Smooth muscle cell (in vitro differentiated cells): Measurements from ENCODE around the gene ATF6. TPM values are rescaled to one million over a fixed set of nuclear protein-coding genes. Genes with fewer than 3 reads are reported as not detected.

Experiments
- DNase-seq: peaks from one replicate; lab custom pipeline; 2025; ENCODE audit not compliant: unreplicated experiment; lab: John Stamatoyannopoulos, UW
- H2AFZ ChIP-seq: fragments of 200-600 bp; sonication (generic); 2 replicates; pipeline ENCODE4 v1.6.0; 2016; ENCODE audit warnings: antibody characterized with exemption, low read depth, mild to moderate bottlenecking
- H3F3A ChIP-seq: fragments of 200-600 bp; sonication (generic); 2 replicates; pipeline ENCODE4 v1.6.0; 2017; ENCODE audit warnings: antibody characterized with exemption, low read depth
- H3K27ac ChIP-seq: fragments of 200-600 bp; sonication (generic); 2 replicates; pipeline ENCODE4 v1.5.1; 2016; ENCODE audit warnings: low read depth, mild to moderate bottlenecking
- H3K27me3 ChIP-seq: fragments of 200-600 bp; sonication (generic); 2 replicates; pipeline ENCODE4 v1.6.1; 2016; ENCODE audit warnings: low read depth, mild to moderate bottlenecking
- H3K36me3 ChIP-seq: fragments of 200-600 bp; sonication (generic); 2 replicates; pipeline ENCODE4 v1.5.1; 2016; ENCODE audit warnings: low read depth
- H3K4me1 ChIP-seq: fragments of 200-600 bp; sonication (generic); 2 replicates; pipeline ENCODE4 v1.5.1; 2016; ENCODE audit warnings: low read depth
- H3K4me2 ChIP-seq: fragments of 200-600 bp; sonication (generic); 2 replicates; pipeline ENCODE4 v1.6.0; 2016; ENCODE audit warnings: mild to moderate bottlenecking
- H3K4me3 ChIP-seq: fragments of 200-600 bp; sonication (generic); 2 replicates; pipeline ENCODE4 v1.5.1; 2016; ENCODE audit warnings: mild to moderate bottlenecking
- H3K79me2 ChIP-seq: fragments of 200-600 bp; sonication (generic); 2 replicates; pipeline ENCODE4 v1.6.0; 2016; ENCODE audit warnings: low read depth, mild to moderate bottlenecking
- H3K9ac ChIP-seq: fragments of 200-600 bp; sonication (generic); 2 replicates; pipeline ENCODE4 v1.6.0; 2016; ENCODE audit warnings: low read depth
- H3K9me3 ChIP-seq: fragments of 200-600 bp; sonication (generic); replicated peaks from 2 replicates; pipeline ENCODE4 v1.5.1; 2016; ENCODE audit warnings: low read depth
- H4K20me1 ChIP-seq: fragments of 200-600 bp; sonication (generic); 2 replicates; pipeline ENCODE4 v1.6.0; 2016; ENCODE audit warnings: low read depth
- WGBS: methylation state at CpG from one replicate; pipeline ENCODE4 v1.1.7; 2016; ENCODE audit warnings: low lambda C conversion rate; 5-methylcytosine and 5-hydroxymethylcytosine counted together
- polyA plus RNA-seq: library from polyadenylated mRNA; unstranded; fragments of >200 nt; fragmentation: Nextera tagmentation; extraction: Ambion mirVana; gene quantifications from 2 replicates; pipeline ENCODE4 v1.2.1, GENCODE V29; 2016
- total RNA-seq: library from RNA; depleted of rRNA; stranded (reverse); fragments of >200 nt; gene quantifications from 2 replicates; pipeline ENCODE4 v1.2.3, GENCODE V29; 2014
- TF ChIP-seq, protein P1 (sequence below): fragments of 200-600 bp; sonication (generic); IDR thresholded peaks from 2 replicates; pipeline ENCODE4 v1.5.1; 2017; ENCODE audit warnings: borderline replicate concordance, mild to moderate bottlenecking, antibody characterized with exemption; ENCODE audit not compliant: insufficient read depth, poor library complexity, severe bottlenecking

ATF6 gene
- total and polyA plus RNA-seq, 2 experiments from 2014 or later: 7.8 to 22.9 TPM

DNA sequence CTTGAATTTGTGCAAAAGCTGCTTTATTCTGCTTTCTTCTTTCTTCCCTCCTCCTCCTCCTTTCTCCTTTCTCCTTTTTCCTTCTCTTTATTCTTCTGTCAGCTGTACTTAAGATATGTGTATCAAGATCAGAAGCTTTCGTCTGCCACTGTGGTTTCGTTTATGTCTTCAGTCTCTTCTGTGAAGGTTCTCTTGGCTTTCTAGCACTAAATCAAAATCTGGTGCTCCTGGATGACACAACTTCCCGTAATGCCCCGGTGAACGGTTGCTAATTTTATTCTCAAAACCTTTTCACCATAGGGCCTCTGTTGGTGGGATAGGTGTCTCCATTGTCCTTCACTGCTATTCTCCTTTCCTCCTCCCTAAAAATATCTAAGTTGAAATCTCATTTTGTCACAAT, 5.0 kb downstream of the ATF6 start:
- Histone ChIP-seq H4K20me1 (peaks cover 40% of the 10 kb centered on the region), H3F3A (no peaks in the 10 kb centered on the region), H3K9me3 (no peaks in the 10 kb centered on the region), H2AFZ (no peak overlapping the region), H3K27ac (no peak overlapping the region), H3K36me3 (no peaks in the 10 kb centered on the region), H3K27me3 (no peaks in the 10 kb centered on the region), H3K4me1 (peaks cover 9% of the 10 kb centered on the region), H3K9ac (no peak overlapping the region), H3K79me2 (peaks cover 59% of the 10 kb centered on the region), H3K4me3 (no peak overlapping the region), H3K4me2 (no peak overlapping the region)
- TF ChIP-seq, protein P1, sequence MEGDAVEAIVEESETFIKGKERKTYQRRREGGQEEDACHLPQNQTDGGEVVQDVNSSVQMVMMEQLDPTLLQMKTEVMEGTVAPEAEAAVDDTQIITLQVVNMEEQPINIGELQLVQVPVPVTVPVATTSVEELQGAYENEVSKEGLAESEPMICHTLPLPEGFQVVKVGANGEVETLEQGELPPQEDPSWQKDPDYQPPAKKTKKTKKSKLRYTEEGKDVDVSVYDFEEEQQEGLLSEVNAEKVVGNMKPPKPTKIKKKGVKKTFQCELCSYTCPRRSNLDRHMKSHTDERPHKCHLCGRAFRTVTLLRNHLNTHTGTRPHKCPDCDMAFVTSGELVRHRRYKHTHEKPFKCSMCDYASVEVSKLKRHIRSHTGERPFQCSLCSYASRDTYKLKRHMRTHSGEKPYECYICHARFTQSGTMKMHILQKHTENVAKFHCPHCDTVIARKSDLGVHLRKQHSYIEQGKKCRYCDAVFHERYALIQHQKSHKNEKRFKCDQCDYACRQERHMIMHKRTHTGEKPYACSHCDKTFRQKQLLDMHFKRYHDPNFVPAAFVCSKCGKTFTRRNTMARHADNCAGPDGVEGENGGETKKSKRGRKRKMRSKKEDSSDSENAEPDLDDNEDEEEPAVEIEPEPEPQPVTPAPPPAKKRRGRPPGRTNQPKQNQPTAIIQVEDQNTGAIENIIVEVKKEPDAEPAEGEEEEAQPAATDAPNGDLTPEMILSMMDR: no peak
- DNase-seq: no peak
- WGBS: 98% methylated on average over 5 of the region's 5 CpGs

DNA sequence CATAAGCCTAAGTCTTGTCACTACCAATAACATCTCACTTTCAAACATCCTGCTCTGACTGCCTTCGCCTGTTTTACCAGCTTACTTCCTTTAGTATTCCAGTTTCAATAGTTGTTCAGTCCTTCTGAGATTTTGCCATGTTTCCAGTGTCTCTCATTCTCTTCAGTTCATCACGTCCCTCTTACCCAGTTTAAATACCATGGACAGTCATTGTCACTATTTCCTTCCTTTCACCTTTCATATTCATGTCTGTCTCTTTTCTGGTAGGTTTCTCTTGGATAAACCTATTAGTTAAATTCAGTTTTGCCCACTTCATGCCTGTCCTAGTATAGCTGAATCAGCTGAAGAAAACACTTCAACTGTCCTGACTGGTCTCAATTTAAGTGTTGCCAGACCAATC, 5.9 kb downstream of the ATF6 start:
- Histone ChIP-seq H4K20me1 (peaks cover 48% of the 10 kb centered on the region), H3K27me3 (no peaks in the 10 kb centered on the region), H3K27ac (no peak overlapping the region), H3K9ac (no peak overlapping the region), H3K79me2 (peaks cover 55% of the 10 kb centered on the region), H3K4me2 (no peak overlapping the region), H3K4me3 (no peak overlapping the region), H3K9me3 (no peaks in the 10 kb centered on the region), H3K4me1 (peaks cover 5% of the 10 kb centered on the region), H3K36me3 (no peaks in the 10 kb centered on the region), H2AFZ (no peak overlapping the region), H3F3A (no peaks in the 10 kb centered on the region)
- 93% methylated on average over 2 of the region's 2 CpGs for WGBS
- DNase-seq: no peak
- TF ChIP-seq, protein P1: no peak

DNA sequence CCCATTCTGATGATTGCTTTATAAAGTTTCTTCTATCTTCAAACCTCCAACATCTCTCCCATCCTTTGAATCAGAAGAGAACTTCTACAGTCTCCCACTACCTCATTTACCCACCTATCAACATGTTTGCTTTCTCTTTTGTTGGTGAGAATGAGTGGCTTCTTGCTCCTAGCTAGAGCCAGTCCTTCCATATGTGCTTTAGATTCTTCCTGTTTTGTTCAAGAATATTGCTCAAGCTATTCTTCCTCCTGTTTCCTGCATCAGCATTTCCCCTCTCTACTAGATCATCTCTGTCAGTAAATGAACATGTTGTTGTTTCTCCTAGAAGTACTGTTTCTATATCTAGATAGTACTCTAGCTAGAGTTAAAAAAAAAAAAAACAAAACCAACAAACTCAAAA, 6.3 kb downstream of the ATF6 start:
- H3K27me3 ChIP-seq: no peaks in the 10 kb centered on the region
- TF ChIP-seq, protein P1: no peak
- H3K79me2 ChIP-seq: peaks cover 51% of the 10 kb centered on the region
- H3K27ac ChIP-seq: no peak overlapping the region
- no peak for DNase-seq
- H2AFZ ChIP-seq: no peak overlapping the region
- H3K4me3 ChIP-seq: no peak overlapping the region
- H3K9me3 ChIP-seq: no peaks in the 10 kb centered on the region
- no peak overlapping the region for H3K9ac ChIP-seq
- no peak overlapping the region for H3K4me2 ChIP-seq
- H4K20me1 ChIP-seq: peaks cover 49% of the 10 kb centered on the region
- H3K4me1 ChIP-seq: peaks cover under 1% of the 10 kb centered on the region
- H3F3A ChIP-seq: no peaks in the 10 kb centered on the region
- H3K36me3 ChIP-seq: no peaks in the 10 kb centered on the region

DNA sequence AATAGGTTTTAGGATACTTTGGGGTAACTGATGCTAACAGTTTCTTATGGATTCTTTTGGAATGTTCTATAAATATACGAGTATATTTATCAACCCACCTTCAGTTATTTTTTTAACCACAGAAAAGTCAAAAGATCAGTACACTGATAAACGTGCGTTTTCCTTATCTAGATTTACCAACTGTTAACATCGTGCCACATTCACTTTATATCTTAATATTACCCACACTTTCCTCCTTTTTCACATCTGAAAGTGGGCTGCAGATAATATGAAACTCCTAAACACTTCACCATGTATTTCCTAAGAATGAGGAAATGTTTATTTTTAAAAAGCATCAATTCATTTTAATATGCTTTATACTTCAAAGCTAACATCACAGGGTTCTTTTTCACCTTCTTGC, 7.7 kb downstream of the ATF6 start:
- Histone ChIP-seq H3K27ac (no peak overlapping the region), H3K9ac (no peak overlapping the region), H3F3A (no peaks in the 10 kb centered on the region), H3K36me3 (no peaks in the 10 kb centered on the region), H3K9me3 (no peaks in the 10 kb centered on the region), H3K4me3 (no peak overlapping the region), H3K4me2 (no peak overlapping the region), H2AFZ (no peak overlapping the region), H3K4me1 (no peaks in the 10 kb centered on the region), H3K27me3 (no peaks in the 10 kb centered on the region), H3K79me2 (peaks cover 38% of the 10 kb centered on the region), H4K20me1 (peaks cover 61% of the 10 kb centered on the region)
- TF ChIP-seq, protein P1: no peak
- no peak for DNase-seq
- 84% methylated on average over 4 of the region's 4 CpGs for WGBS
